Measurements from ENCODE around the gene COPS9. TPM values are rescaled to one million over a fixed set of nuclear protein-coding genes. Genes with fewer than 3 reads are reported as not detected.

Gene COPS9
- polyA plus RNA-seq, 4 donors: 71.6 to 107 (median 73.5) TPM

DNA sequence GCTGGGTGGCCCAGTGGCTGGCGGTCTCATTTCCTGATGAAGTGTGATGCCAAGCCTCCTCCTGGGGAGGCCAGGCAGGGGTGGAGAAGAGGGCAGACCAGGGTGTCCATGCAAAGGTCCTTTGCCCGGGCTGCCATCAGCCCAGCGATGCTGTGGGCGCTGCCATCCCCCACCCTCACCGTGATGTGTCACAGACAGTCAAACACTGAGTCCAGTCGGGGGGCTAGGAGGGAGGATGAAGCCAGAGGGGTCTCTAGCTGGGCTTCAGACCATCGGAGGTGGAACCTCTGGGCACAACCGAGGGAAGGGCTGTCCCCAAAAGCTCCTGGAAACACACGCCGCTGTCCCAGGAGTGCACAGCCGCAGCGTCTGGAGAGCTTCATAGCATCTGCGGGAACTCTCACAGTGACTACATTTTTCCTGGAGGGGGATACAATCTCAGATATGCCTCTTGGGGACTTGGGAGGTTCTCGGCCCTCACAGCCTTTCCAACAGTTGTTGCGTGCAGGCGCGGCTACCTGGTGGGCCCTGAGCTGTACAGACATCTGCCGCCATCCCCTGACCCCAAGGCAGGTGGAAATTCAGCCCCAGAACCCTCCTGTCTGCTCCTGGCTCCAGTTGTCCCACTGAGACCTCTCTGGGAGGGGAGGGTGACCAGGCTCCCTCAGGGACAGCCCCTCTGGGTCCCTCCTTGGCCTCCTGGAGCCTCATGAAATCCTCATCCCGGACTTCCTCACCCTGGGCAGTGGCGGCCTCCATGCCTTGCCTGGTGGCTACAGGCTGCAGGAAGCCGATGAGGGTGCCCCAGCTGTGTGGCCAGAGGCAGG, 30.9 kb upstream of the COPS9 start:
- DNase-seq (ENCODE audit: low read depth in 4 of 4, low spot score in 3 of 4): no peak

DNA sequence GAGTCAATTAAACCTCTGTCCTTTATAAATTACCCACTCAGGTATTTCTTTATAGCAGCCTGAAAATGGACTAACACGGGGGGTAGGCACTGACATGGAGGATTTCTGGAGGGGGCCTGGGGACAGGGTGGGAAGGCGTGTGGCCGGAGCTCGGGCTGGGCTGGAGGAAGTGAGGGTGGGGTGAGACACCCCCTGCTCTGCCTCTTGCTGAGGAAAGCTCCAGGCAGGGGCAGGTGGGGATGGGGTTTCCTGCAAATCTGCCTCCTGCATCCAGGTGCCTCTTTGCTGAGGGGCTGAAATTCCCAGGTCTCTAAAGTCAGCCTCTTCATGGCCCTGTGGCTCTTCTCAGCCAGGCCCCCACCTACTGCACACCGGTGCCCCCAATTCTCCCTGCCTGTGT, 30.1 kb upstream of the COPS9 start:
- DNase-seq (ENCODE audit: low read depth in 4 of 4, low spot score in 3 of 4): no peak

GRCh38 chr2:240165661-240166060, 29.6 kb upstream of the COPS9 start:
- no peak for DNase-seq (ENCODE audit: low read depth in 4 of 4, low spot score in 3 of 4)

GRCh38 chr2:240165034-240165433, 28.9 kb upstream of the COPS9 start:
- DNase-seq (ENCODE audit: low read depth in 4 of 4, low spot score in 3 of 4): no peak

GRCh38 chr2:240164586-240164985, 28.5 kb upstream of the COPS9 start:
- no peak for DNase-seq (ENCODE audit: low read depth in 4 of 4, low spot score in 3 of 4)

DNA sequence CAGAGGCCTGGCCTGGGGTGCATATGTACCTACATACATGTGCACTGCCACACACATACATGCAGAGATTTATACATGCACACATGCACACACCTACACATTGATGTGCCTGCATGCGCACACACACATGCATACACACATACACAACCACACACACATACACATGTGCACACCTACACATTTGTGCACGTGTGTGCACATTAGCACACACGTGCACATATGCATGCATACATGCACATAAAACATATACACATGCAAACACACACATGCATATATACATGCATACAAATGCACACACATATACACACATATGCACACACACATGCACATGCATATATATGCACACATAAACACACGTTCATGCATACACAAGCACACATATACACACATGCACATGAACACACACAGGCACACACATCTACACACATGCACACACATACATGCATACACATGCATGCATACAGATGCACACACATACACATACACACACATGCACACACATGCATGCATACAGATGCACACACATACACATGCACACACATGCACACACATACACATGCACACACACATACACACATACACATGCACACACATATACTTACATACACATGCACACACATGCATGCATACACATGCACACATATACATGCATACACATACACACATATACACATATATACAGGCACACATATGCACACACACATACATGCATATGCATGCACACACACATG, 27.9 kb upstream of the COPS9 start:
- DNase-seq (ENCODE audit: low read depth in 4 of 4, low spot score in 3 of 4): no peak

DNA sequence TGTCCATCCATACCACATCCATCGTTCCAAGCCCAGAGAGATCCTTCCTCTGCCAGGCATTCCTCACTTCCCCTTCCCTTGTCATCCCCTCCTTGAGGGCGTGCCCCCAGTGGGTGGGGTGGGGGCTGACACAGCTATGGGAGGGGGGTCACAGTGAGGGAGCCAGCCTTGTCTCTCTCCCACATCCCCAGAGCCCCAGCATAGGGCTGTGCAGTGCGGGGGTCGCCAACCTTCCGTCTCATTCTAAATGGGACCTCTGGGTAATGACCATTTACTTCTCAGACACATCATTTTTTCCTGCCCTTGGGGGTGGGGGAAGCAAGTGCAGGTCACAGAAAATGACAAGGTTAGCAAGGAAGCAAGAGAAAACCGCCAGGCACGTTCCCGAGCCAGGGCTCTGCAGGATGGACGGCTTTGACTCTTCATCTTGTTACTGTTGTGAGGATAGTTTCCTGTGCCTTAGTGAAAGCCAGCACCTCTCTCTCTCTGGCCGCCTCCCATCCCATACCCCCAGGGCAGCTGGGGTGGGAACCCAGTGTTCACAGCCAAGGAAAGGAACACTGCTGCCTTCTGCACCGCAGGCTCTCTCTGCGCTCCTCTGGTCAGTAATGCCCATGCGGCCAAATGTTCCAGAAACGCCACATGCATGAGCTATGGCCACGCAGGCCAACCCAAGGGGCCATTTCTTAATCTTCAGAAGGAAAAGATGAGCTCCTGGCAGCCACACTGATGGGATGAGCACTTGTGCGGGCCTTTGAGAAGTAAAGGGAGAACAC, 27.0 kb upstream of the COPS9 start:
- DNase-seq (ENCODE audit: low read depth in 4 of 4, low spot score in 3 of 4): no peak

GRCh38 chr2:240162531-240162930, 26.4 kb upstream of the COPS9 start:
- no peak for DNase-seq (ENCODE audit: low read depth in 4 of 4, low spot score in 3 of 4)

DNA sequence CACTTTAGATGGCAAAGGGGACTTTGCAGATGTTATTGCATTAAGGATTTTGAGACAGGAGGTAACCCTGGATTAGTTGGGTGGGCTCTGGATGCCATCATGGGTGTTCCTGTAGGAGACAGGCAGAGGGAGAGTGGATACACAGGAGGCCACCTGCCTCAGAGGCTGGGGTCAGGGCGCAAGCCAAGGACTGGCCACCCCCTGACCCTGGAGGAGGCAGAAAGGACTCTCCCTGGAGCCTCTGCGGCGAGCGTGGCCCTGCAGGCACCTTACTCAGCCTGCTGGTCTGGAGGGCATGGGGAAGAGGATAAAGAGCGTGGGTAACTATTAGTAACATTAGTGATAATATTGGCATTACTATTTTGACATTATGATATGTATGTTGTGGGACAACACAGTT, 25.9 kb upstream of the COPS9 start:
- DNase-seq (ENCODE audit: low read depth in 4 of 4, low spot score in 3 of 4): no peak

GRCh38 chr2:240161087-240161750, 25.1 kb upstream of the COPS9 start:
- DNase-seq (ENCODE audit: low read depth in 4 of 4, low spot score in 3 of 4): no peak

DNA sequence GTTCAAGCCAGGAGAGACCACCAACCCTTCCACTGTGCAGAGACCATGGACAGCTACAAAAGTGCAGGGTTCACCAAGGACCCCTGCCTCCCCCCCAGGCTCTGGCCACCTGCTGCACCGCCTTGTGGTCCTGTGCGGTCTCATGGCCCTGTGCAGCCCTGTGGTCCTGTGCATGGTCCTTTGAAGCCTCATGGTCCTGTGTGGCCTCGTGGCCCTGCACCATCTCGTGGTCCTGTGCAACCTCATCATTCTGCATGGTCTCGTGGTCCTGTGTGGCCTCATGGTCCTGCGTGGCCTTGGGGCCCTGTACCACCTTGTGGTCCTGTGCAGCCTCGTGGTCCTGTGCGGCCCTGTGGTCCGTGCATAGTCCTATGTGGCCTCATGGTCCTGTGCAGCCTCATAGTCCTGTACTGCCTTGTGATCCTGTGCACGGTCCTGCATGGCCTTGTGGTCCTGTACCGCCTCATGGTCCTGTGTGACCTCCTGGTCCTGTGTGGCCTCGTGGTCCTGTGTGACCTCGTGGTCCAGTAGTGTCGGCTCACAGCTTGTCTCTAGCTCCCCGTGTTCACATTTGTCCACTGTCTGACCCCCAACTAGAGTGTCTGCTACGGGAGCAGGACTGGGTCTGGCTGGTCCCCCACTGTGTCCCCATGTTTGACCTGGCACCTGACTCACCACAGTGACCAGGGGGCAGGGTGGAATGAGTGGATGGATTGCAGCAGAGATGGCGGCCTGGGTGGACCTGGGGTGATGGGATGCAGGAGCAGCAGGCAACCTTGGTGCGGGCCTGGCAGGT, 24.4 kb upstream of the COPS9 start:
- no peak for DNase-seq (ENCODE audit: low read depth in 4 of 4, low spot score in 3 of 4)

- DNase-seq (ENCODE audit: low read depth in 4 of 4, low spot score in 3 of 4): no peak
These were observed 23.2 kb upstream of the COPS9 start for GRCh38 chr2:240159251-240159839.

- no peak for DNase-seq (ENCODE audit: low read depth in 4 of 4, low spot score in 3 of 4)
These were observed 21.0 kb upstream of the COPS9 start for GRCh38 chr2:240157147-240157470.

GRCh38 chr2:240156435-240157146, 20.5 kb upstream of the COPS9 start:
- DNase-seq (ENCODE audit: low read depth in 4 of 4, low spot score in 3 of 4): no peak

DNA sequence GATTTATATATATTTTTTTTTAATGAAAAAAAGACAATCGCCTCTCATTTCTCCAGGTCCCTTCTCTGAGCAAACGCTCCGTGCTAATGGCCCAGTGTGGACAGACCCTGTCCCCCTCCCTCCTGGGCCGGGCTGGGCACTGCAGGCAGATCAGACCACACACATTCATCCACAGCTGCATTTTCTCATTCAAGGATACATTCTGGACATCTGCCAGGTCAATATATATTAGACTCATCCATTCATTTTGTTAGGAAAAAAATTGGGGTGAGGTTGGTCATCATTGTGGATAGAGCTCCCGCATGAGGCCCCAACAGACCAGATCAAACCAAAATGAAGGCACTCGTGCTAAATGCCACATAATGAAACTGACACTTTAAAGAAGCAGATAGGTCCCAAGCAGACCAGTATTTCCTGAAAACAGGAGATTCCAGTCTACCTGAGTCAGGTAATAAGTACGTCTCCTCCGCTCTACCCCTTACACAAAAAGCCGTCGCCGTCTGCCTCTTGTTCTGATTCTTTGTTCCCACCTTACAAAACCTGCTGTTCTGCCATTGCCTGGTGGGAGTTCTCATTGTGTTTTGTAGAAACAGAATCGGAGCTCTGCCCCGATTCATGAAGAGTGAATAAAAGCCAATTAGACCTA, 19.8 kb upstream of the COPS9 start:
- no peak for DNase-seq (ENCODE audit: low read depth in 4 of 4, low spot score in 3 of 4)

DNA sequence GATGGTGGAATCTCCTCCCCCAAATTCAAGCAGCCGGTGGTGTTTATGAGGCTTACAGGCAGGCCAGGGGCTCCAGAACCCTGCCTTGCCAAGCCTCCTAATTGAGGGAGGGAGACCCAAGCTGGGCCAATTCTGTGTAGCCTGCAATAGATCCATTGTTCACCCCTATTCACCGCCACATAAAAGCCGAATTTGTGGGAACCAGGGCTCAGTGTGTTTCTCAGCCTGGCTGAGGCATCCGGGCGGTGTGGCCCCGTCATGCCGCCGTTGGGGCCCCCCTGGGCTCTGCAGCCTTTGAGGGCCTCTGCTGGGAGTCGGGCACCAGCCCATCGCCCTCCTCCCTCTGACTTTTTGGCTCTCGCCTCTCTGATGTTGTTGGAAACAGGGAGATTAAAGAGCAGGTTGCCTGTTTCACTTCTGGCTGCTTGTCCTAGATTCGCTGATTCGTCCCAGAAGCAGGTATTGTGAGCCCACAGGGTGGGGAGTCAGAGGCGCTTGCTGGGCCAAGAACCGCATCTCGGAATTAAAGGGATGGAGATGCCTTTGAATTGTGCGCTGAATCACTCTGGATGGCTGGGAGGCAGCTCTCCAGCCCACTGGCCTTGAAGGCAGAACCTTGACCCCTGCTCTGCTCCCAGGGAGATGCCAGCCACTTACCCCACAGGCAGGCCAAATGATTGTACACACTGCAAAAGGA, 19.1 kb upstream of the COPS9 start:
- DNase-seq (ENCODE audit: low read depth in 4 of 4, low spot score in 3 of 4): no peak

DNA sequence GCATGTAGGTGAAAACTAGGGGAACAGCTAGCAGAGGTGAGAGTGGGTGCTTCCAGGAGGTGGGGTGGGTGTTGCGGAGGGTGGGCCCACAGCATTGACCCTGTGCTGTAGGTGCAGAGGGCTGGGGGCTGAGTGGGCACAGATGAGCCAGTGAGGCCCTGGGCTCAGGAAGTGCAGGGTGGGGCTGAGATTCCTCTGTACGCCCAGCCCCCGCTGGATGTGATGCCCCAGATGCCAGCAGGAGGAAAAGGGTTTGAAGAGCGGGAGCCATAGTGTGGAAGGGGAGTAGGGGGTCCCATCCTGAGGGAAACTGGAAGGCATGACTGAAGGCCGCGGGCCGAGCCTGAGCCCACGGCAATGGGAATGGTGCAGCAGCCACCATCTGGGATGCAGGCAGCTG, 18.5 kb upstream of the COPS9 start:
- DNase-seq (ENCODE audit: low read depth in 4 of 4, low spot score in 3 of 4): no peak

GRCh38 chr2:240153418-240153817, 17.3 kb upstream of the COPS9 start:
- no peak for DNase-seq (ENCODE audit: low read depth in 4 of 4, low spot score in 3 of 4)
